ENCODE data around the gene EPSTI1.

The EPSTI1 gene

GRCh38 chr13:42892760-42893159 lies 99.3 kb downstream of the EPSTI1 start:
- TF ChIP-seq ZBTB7A (IDR thresholded peaks at IDR 0.05; ENCODE audit: low read depth) (no peak), CEBPB (IDR thresholded peaks at IDR 0.05) (no peak), RAD21 (IDR thresholded peaks at IDR 0.05; ENCODE audit: low read depth) (no peak), CREB1 (IDR thresholded peaks at IDR 0.05; ENCODE audit: low read depth) (no peak), EGR1 (IDR thresholded peaks at IDR 0.05) (no peak), TEAD4 (IDR thresholded peaks at IDR 0.05) (no peak), YY1 (IDR thresholded peaks at IDR 0.05; ENCODE audit: low read depth) (no peak), FOXM1 (IDR thresholded peaks at IDR 0.05; ENCODE audit: borderline replicate concordance, low read depth) (no peak), NFIC (IDR thresholded peaks at IDR 0.05) (no peak), EP300 (IDR thresholded peaks at IDR 0.05; ENCODE audit: borderline replicate concordance) (no peak), TCF12 (IDR thresholded peaks at IDR 0.05; ENCODE audit: low read depth) (no peak), TAF1 (IDR thresholded peaks at IDR 0.05; ENCODE audit: low read depth) (no peak)
- TF ChIP-seq, protein P1, sequence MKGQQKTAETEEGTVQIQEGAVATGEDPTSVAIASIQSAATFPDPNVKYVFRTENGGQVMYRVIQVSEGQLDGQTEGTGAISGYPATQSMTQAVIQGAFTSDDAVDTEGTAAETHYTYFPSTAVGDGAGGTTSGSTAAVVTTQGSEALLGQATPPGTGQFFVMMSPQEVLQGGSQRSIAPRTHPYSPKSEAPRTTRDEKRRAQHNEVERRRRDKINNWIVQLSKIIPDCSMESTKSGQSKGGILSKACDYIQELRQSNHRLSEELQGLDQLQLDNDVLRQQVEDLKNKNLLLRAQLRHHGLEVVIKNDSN (IDR thresholded peaks at IDR 0.05) = no peak
- TF ChIP-seq, protein P2, sequence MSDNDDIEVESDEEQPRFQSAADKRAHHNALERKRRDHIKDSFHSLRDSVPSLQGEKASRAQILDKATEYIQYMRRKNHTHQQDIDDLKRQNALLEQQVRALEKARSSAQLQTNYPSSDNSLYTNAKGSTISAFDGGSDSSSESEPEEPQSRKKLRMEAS (IDR thresholded peaks at IDR 0.05) = no peak
- TF ChIP-seq, protein P3, sequence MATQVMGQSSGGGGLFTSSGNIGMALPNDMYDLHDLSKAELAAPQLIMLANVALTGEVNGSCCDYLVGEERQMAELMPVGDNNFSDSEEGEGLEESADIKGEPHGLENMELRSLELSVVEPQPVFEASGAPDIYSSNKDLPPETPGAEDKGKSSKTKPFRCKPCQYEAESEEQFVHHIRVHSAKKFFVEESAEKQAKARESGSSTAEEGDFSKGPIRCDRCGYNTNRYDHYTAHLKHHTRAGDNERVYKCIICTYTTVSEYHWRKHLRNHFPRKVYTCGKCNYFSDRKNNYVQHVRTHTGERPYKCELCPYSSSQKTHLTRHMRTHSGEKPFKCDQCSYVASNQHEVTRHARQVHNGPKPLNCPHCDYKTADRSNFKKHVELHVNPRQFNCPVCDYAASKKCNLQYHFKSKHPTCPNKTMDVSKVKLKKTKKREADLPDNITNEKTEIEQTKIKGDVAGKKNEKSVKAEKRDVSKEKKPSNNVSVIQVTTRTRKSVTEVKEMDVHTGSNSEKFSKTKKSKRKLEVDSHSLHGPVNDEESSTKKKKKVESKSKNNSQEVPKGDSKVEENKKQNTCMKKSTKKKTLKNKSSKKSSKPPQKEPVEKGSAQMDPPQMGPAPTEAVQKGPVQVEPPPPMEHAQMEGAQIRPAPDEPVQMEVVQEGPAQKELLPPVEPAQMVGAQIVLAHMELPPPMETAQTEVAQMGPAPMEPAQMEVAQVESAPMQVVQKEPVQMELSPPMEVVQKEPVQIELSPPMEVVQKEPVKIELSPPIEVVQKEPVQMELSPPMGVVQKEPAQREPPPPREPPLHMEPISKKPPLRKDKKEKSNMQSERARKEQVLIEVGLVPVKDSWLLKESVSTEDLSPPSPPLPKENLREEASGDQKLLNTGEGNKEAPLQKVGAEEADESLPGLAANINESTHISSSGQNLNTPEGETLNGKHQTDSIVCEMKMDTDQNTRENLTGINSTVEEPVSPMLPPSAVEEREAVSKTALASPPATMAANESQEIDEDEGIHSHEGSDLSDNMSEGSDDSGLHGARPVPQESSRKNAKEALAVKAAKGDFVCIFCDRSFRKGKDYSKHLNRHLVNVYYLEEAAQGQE (IDR thresholded peaks at IDR 0.05; ENCODE audit: low read depth) = no peak

DNA sequence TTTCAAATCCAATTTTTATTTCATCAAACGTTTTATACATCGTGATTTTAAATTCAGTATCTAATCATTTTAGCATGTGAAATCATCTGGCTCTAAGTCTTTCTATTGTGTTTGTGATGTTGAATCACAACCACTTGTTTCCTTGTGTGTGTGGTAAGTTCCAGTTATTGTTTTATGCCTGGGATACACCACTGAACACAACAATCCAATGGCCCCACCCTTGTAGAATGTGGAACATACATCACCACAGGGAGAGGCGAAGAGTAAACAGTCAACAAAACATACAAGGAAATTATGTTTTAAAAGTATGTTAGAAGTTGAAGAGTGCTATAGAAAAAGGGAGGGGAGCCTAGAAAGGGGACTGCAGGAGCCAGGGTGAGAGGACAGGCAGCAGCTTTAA lies 100.5 kb downstream of the EPSTI1 start:
- TF ChIP-seq FOXM1 (IDR thresholded peaks at IDR 0.05; ENCODE audit: borderline replicate concordance, low read depth) = no peak
- TF ChIP-seq CREB1 (IDR thresholded peaks at IDR 0.05; ENCODE audit: low read depth) = no peak
- TF ChIP-seq EGR1 (IDR thresholded peaks at IDR 0.05) = no peak
- TF ChIP-seq TAF1 (IDR thresholded peaks at IDR 0.05; ENCODE audit: low read depth) = no peak
- TF ChIP-seq, protein P2 (IDR thresholded peaks at IDR 0.05) = no peak
- TF ChIP-seq RAD21 (IDR thresholded peaks at IDR 0.05; ENCODE audit: low read depth) = no peak
- TF ChIP-seq, protein P1 (IDR thresholded peaks at IDR 0.05) = no peak
- TF ChIP-seq YY1 (IDR thresholded peaks at IDR 0.05; ENCODE audit: low read depth) = no peak
- no peak for TF ChIP-seq ZBTB7A (IDR thresholded peaks at IDR 0.05; ENCODE audit: low read depth)
- no peak for TF ChIP-seq TEAD4 (IDR thresholded peaks at IDR 0.05)
- no peak for TF ChIP-seq CEBPB (IDR thresholded peaks at IDR 0.05)
- no peak for TF ChIP-seq TCF12 (IDR thresholded peaks at IDR 0.05; ENCODE audit: low read depth)
- TF ChIP-seq, protein P3 (IDR thresholded peaks at IDR 0.05; ENCODE audit: low read depth) = no peak
- TF ChIP-seq EP300 (IDR thresholded peaks at IDR 0.05; ENCODE audit: borderline replicate concordance) = no peak

DNA sequence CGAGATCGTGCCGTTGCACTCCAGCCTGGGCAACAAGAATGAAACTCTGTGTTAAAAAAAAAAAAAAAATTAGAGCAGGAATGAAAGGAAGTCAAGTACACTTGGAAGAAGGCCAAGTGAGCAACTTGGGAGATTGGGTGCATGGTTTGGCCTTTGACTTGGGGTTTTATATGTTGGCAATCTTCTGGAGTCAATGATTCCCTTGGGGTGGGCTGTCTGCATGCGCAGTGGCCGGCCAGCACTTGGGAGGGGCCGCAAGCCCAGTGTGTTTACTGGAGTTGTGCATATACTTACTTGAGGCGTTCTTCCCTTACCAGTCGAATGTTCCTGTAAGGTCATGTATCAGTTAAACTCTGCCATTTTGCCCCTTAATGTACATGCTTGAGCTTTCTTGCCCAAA lies 106.7 kb downstream of the EPSTI1 start:
- TF ChIP-seq, protein P2 (IDR thresholded peaks at IDR 0.05) = no peak
- TF ChIP-seq TEAD4 (IDR thresholded peaks at IDR 0.05) (no peak), EP300 (IDR thresholded peaks at IDR 0.05; ENCODE audit: borderline replicate concordance) (no peak), EGR1 (IDR thresholded peaks at IDR 0.05) (no peak), TCF12 (IDR thresholded peaks at IDR 0.05; ENCODE audit: low read depth) (no peak), CEBPB (IDR thresholded peaks at IDR 0.05) (no peak), NFIC (IDR thresholded peaks at IDR 0.05) (no peak), FOXM1 (IDR thresholded peaks at IDR 0.05; ENCODE audit: borderline replicate concordance, low read depth) (no peak), TAF1 (IDR thresholded peaks at IDR 0.05; ENCODE audit: low read depth) (no peak), ZBTB7A (IDR thresholded peaks at IDR 0.05; ENCODE audit: low read depth) (no peak), CREB1 (IDR thresholded peaks at IDR 0.05; ENCODE audit: low read depth) (no peak), RAD21 (IDR thresholded peaks at IDR 0.05; ENCODE audit: low read depth) (no peak), YY1 (IDR thresholded peaks at IDR 0.05; ENCODE audit: low read depth) (no peak)
- TF ChIP-seq, protein P1 (IDR thresholded peaks at IDR 0.05) = no peak
- TF ChIP-seq, protein P3 (IDR thresholded peaks at IDR 0.05; ENCODE audit: low read depth) = no peak

All from Ishikawa (cell line).